ENCODE data around the gene SLC9A5. TPM values are rescaled to one million over a fixed set of nuclear protein-coding genes. Genes with fewer than 3 reads are reported as not detected.

Gene SLC9A5
- total RNA-seq, 1 experiment from 2014 or later = 0.03 TPM

- Histone ChIP-seq H3K27me3 (no peaks in the 10 kb centered on the region), H3K4me3 (no peak overlapping the region), H3K9me3 (no peaks in the 10 kb centered on the region), H3K36me3 (peaks cover 19% of the 10 kb centered on the region)
- no peak for DNase-seq
Observed at GRCh38 chr16:67230809-67231660, 17.7 kb upstream of the SLC9A5 start.

GRCh38 chr16:67233596-67233995 is 15.2 kb upstream of the SLC9A5 start:
- H3K9me3 ChIP-seq = no peaks in the 10 kb centered on the region
- DNase-seq = no peak
- peaks cover 14% of the 10 kb centered on the region for H3K36me3 ChIP-seq
- no peaks in the 10 kb centered on the region for H3K27me3 ChIP-seq
- no peak overlapping the region for H3K4me3 ChIP-seq

- no peak for DNase-seq
- Histone ChIP-seq H3K4me3 (no peak overlapping the region), H3K27me3 (no peaks in the 10 kb centered on the region), H3K36me3 (peaks cover 11% of the 10 kb centered on the region), H3K9me3 (no peaks in the 10 kb centered on the region)
Observed at GRCh38 chr16:67234180-67234597, 14.6 kb upstream of the SLC9A5 start.

- Histone ChIP-seq H3K4me3 (no peak overlapping the region), H3K9me3 (no peaks in the 10 kb centered on the region), H3K27me3 (no peaks in the 10 kb centered on the region), H3K36me3 (peaks cover 4% of the 10 kb centered on the region)
- no peak for DNase-seq
Observed at GRCh38 chr16:67235816-67236562, 12.8 kb upstream of the SLC9A5 start.

- H3K36me3 ChIP-seq = peaks cover 2% of the 10 kb centered on the region
- H3K4me3 ChIP-seq = no peak overlapping the region
- peak; percentile 50 for DNase-seq
- H3K9me3 ChIP-seq = no peaks in the 10 kb centered on the region
- no peaks in the 10 kb centered on the region for H3K27me3 ChIP-seq
Observed at GRCh38 chr16:67236563-67237395, 12.0 kb upstream of the SLC9A5 start.

- H3K9me3 ChIP-seq = no peaks in the 10 kb centered on the region
- H3K4me3 ChIP-seq = no peak overlapping the region
- no peak for DNase-seq
- H3K36me3 ChIP-seq = no peaks in the 10 kb centered on the region; the same call in 1 of the 2 replicates
- no peaks in the 10 kb centered on the region for H3K27me3 ChIP-seq
Observed at GRCh38 chr16:67237396-67238277, 11.1 kb upstream of the SLC9A5 start.

- no peak overlapping the region for H3K4me3 ChIP-seq
- no peaks in the 10 kb centered on the region for H3K27me3 ChIP-seq
- H3K36me3 ChIP-seq = no peaks in the 10 kb centered on the region; the same call in 1 of the 2 replicates
- DNase-seq = no peak
- H3K9me3 ChIP-seq = no peaks in the 10 kb centered on the region
Observed at GRCh38 chr16:67238278-67238575, 10.6 kb upstream of the SLC9A5 start.

GRCh38 chr16:67238806-67239470 is 9.8 kb upstream of the SLC9A5 start:
- Histone ChIP-seq H3K27me3 (no peaks in the 10 kb centered on the region), H3K9me3 (no peaks in the 10 kb centered on the region), H3K4me3 (no peak overlapping the region), H3K36me3 (no peaks in the 10 kb centered on the region; the same call in 1 of the 2 replicates)
- no peak for DNase-seq

GRCh38 chr16:67240506-67240905 is 8.3 kb upstream of the SLC9A5 start:
- no peak for DNase-seq
- Histone ChIP-seq H3K9me3 (no peaks in the 10 kb centered on the region), H3K4me3 (no peak overlapping the region), H3K27me3 (no peaks in the 10 kb centered on the region), H3K36me3 (no peaks in the 10 kb centered on the region; the same call in 1 of the 2 replicates)

GRCh38 chr16:67241008-67241900 is 7.5 kb upstream of the SLC9A5 start:
- no peaks in the 10 kb centered on the region for H3K27me3 ChIP-seq
- H3K4me3 ChIP-seq = no peak overlapping the region
- DNase-seq = peak; percentile 86
- no peaks in the 10 kb centered on the region for H3K9me3 ChIP-seq
- H3K36me3 ChIP-seq = no peaks in the 10 kb centered on the region; the same call in 1 of the 2 replicates

GRCh38 chr16:67242138-67242730 is 6.5 kb upstream of the SLC9A5 start:
- Histone ChIP-seq H3K27me3 (no peaks in the 10 kb centered on the region), H3K4me3 (no peak overlapping the region), H3K36me3 (no peaks in the 10 kb centered on the region), H3K9me3 (no peaks in the 10 kb centered on the region)
- no peak for DNase-seq

GRCh38 chr16:67243481-67243880 is 5.3 kb upstream of the SLC9A5 start:
- no peak for DNase-seq
- H3K9me3 ChIP-seq = no peaks in the 10 kb centered on the region
- no peaks in the 10 kb centered on the region for H3K36me3 ChIP-seq
- no peak overlapping the region for H3K4me3 ChIP-seq
- H3K27me3 ChIP-seq = no peaks in the 10 kb centered on the region

GRCh38 chr16:67244387-67245185 is 4.2 kb upstream of the SLC9A5 start:
- peak; percentile 90 for DNase-seq
- H3K27me3 ChIP-seq = no peaks in the 10 kb centered on the region
- H3K9me3 ChIP-seq = no peaks in the 10 kb centered on the region
- no peaks in the 10 kb centered on the region for H3K36me3 ChIP-seq
- H3K4me3 ChIP-seq = no peak overlapping the region

- no peak for DNase-seq
- Histone ChIP-seq H3K9me3 (no peaks in the 10 kb centered on the region), H3K36me3 (no peaks in the 10 kb centered on the region), H3K4me3 (no peak overlapping the region; the same call in 1 of the 2 replicates), H3K27me3 (no peaks in the 10 kb centered on the region)
Observed at GRCh38 chr16:67245186-67245585, 3.6 kb upstream of the SLC9A5 start.

Data from MG63 (cell line).